Fibroblast of the conjunctiva (primary cell): Measurements from ENCODE around the gene COL11A2.

Experiments
- DNase-seq: peaks from one replicate; pipeline ENCODE4 v3.0.0-alpha.2; 2010; ENCODE audit warnings: low read depth

Gene COL11A2

DNA sequence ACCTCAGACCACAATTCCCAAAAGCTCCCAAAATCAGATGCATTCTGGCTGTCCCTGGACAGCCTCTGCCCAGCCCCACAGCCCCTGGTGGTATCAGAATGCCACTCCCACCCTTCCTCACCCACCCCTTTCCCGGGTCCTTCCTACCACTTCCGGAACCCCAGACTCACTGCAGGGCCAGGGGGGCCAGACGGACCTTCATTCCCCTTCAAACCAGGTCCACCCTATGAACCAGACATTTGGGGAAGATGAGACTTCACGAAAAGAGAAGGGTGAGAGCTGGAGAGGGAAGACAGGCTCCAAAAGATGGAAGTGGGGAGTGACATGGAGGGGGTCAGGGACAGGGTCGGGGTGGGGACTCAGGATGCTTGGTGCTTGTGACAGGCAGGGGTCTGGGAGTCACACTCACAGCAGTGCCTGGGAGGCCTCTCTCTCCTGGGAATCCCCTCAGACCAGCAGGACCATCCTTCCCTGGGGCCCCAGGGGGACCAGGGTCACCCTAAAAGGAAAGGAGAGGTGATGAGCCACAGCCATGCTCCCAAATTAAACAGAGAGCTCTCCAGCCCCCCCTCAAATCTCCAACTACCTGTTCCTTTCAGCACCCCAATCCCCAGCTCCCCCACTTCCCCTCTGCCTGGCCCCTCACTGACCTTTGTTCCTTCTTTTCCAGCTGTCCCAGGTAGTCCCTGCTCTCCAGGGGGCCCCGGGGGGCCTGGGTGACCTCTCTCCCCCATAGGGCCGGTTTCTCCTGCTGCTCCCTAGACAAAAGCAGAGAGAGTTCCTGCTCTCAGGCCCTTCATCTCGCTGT is 20.2 kb downstream of the COL11A2 start:
- no peak for DNase-seq

- DNase-seq: no peak
Measured at GRCh38 chr6:33171016-33171879, 21.0 kb downstream of the COL11A2 start.

- DNase-seq: no peak
Measured at GRCh38 chr6:33170176-33171015, 21.9 kb downstream of the COL11A2 start.

GRCh38 chr6:33169291-33170175 is 22.7 kb downstream of the COL11A2 start:
- no peak for DNase-seq

DNA sequence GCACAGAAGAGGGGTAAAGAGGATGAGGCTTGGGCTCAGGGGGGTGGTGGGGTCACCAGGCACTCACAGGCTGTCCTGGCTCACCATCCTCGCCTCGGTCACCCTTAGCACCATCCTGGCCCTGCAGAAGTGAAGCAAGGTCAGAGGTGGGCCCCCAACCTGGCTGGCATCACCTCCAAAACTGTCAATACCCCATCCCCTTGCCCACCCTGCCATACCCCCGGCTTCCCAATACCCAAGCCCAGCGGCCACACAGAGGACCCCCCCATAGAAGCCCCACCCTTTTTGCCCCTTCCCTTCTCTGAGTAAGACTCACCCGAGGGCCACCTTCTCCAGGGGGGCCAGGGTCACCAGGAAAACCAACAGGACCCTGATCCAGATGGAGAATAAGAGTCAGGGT is 23.6 kb downstream of the COL11A2 start:
- DNase-seq: no peak

DNA sequence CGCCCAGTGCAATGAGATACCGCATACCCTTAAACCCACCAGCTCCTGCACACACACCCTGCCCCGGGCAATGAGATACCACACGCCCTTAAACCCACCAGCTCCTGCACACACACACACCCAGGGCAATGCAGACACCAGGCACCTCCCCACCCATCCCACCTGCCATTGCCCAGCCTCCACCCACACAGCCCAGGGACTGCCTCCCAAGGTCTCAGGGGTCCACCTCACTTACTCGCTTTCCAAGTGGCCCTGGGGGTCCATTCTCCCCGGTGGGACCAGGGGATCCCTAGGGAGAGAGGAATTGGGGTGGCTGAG is 24.0 kb downstream of the COL11A2 start:
- DNase-seq: no peak

GRCh38 chr6:33167374-33168283 is 24.6 kb downstream of the COL11A2 start:
- no peak for DNase-seq

- DNase-seq: no peak
Measured at GRCh38 chr6:33166811-33167210, 25.5 kb downstream of the COL11A2 start.

GRCh38 chr6:33166363-33166762 is 25.9 kb downstream of the COL11A2 start:
- no peak for DNase-seq

DNA sequence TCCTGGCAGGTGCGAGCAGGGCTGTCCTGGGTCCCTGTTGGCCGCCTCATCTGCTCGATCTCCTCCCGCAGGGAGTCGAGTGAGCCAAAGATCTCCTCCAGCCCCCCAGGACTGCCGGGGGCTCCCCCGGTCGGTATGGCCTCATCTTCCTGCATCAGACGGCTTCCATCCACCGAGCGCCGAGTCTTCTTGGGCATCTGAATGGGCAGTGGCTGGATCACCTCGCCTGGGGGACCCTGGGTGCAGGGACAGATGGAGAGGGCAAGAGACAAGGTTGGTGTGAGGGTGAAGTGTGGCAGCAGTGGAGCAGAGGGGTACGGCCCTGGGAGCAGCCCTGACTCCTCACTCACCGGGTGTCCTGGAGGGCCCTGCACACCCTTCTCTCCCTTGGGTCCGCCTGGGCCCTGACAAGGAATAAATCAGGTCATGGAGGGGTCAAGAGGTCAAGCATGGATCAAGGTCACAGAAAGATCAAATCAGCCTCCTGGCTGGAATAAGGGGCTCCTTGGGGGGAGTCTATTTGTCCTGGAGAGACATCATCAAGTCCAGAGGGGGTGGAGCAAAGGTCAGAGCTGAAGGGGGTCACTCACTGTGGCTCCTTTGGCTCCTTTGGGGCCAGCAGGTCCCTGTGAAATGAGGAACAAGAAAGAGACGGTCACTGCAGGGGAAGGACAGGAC is 26.5 kb downstream of the COL11A2 start:
- DNase-seq: no peak

DNA sequence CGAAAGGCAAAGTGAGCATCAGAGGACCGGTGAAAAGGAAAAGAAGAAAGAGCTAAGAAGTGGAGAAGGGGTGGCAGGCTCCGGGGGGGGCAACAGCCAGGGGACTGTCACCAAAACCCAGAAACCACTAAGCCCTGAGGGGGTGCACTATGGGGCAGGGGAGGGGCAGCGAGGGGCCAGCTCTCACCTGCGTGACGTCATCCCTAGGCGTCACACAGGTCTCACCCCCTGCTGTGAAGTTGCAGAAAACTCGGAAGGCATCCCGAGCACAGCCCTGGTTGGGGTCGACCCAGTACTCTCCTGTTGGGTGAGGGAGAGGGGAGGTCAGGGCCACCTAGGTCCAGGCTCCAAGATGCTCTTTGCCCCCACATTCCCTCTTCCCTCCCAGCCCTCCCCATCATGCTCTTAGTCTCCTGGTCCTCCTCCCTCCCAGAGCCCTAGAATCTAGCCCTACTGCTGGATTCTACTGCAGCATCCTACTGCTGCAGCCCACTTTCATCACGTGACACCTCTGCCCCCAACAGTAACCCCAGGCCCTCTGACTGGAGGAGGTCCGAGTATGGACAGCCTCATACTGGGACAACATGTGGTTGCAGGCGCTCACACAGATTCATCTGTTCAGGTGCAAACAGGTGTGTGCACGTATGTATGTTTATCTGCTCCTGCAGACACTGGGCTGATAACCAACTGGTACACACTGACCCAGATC is 27.4 kb downstream of the COL11A2 start:
- no peak for DNase-seq

DNA sequence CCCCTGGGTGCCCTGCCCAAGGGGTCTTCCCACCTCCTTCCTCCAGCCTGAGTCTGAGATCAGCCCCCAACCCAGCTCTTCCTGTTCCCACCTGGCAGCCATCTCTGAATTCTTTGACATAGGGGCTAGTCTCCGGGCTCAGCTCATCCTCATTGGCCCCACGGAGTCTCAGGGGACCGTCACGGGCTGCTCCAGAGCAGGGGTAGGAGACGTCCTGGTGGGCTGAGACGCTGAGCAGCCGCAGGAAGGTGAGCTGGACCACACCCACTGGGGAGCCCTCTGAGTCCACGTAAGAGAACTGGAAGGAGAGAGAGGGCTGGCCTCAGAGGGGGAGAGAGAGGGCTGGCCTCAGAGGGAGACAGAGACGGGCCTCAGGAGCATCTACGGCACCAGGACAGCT is 28.1 kb downstream of the COL11A2 start:
- DNase-seq: no peak

DNA sequence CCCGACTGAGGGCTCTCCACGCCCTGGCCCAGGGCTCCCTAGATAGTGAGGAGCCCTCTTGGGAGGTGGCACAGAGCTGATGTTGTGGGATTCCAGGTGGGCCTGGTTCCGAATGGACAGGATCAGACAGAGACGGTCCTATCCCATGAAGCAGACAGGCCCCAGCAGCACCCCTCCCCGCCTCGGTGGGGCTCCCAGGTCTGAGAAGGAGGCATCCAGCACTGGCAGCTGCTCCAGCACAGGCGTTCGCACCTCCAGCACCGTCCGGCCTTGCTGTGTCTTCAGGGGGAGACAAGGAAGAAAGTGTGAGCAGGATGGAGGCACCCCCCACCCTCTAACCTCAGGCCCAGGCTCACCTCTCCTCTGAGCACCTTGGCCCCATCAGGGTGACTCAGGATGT is 28.7 kb downstream of the COL11A2 start:
- no peak for DNase-seq

DNA sequence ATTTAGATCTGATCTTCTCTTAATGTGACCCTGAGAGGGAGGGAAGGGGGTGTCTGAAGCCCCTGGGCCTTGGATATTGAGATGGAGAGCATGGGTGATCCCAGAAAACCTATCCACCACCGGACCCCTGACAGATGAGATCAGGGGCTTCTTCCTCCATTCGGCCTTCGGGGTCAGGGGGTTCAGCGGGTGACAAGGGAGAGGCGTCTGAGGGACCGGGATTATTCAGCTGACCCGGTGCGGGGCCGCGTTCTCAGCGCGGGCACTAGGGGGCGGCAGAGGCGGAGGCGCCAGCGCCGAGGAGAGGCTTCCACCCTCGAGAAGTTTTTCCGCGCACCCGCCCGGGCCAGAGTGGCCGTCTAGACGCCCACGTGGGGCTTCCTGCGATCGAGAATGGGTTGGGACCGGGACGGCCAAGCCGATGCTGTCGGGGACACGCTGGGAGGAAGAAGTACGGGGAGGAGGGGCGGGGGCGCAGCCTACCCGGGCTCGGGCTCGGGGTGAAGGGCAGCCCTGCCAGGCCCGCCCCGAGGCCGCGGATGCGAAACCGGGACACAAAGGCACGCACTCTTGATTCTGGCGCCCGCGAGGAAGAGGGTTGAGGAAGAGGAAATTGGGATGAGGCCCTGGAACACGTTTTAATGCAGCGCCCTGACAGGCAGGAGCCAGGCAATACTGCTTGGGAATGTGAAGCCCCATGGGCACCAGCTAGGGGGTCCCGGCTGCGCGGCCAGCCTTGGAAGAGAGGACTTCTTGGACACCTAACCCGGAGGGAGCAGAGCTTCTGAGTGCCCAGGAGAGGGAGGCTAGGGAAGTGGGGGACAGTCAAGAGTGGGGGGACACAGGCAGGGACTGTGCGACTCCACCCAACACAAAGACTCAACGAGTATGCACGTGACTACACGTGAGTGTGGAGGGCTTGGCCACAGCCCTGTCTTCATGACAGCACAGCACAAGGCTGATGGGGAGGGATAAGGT is 30.6 kb downstream of the COL11A2 start:
- peak; percentile 12 for DNase-seq

GRCh38 chr6:33160728-33161344 is 31.4 kb downstream of the COL11A2 start:
- peak; percentile 93 for DNase-seq

- DNase-seq: no peak
Measured at GRCh38 chr6:33160096-33160495, 32.2 kb downstream of the COL11A2 start.

DNA sequence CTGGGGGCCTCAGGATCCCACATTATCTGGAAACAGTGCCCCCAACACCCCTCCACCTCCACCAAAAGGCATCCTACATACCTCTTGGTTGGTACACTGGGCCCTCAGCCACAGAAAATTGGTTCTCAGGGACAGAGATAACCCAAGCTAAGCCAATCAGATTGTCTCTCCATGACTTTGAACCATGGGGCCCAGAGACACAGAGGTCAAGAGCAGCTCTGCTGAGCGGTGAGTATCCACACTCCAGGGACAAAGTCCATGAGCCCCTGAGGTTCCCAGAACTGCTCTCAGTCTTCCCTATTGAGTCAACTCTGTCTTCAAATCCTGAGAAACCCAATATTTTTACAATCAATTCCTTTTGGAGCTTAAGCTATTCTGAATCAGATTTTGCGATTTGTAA is 35.3 kb downstream of the COL11A2 start:
- DNase-seq: no peak

GRCh38 chr6:33156561-33156960 is 35.7 kb downstream of the COL11A2 start:
- DNase-seq: no peak
